Left lung (tissue), 10 donors: ENCODE measurements around the gene DHX15. TPM values are rescaled to one million over a fixed set of nuclear protein-coding genes. Genes with fewer than 3 reads are reported as not detected.

ENCODE experiments used
- ATAC-seq: fragments of 200-7000 bp; cut with Tn5 transposase; one replicate; pipeline ENCODE4 v1.9.1; 2020; ENCODE audit warnings: moderate library complexity
- DNase-seq, 4 donors: peaks; one replicate each; pipeline ENCODE4 v3.0.0-alpha.2; 2013 to 2020
- H3K27ac ChIP-seq, 2 donors: fragments of 200-600 bp; sonication (generic) in 1 of 2; one replicate each; pipeline versions ENCODE4 v1.5.0 to v1.8.0; 2020 to 2021
- H3K27me3 ChIP-seq, 2 donors: fragments of 200-600 bp; sonication (generic) in 1 of 2; one replicate each; pipeline versions ENCODE4 v1.5.0 to v1.8.0; 2020 to 2021
- H3K36me3 ChIP-seq, 2 donors: fragments of 200-600 bp; sonication (generic) in 1 of 2; one replicate each; pipeline versions ENCODE4 v1.5.0 to v1.8.0; 2020 to 2021
- H3K4me1 ChIP-seq, 2 donors: fragments of 200-600 bp; one replicate each; pipeline ENCODE4 v1.8.0; 2021
- H3K4me3 ChIP-seq, 2 donors: fragments of 200-600 bp; sonication (generic) in 1 of 2; one replicate each; pipeline versions ENCODE4 v1.5.0 to v1.8.0; 2020 to 2021; ENCODE audit warnings: mild to moderate bottlenecking in 1 of 2
- H3K9me3 ChIP-seq, 2 donors: fragments of 200-600 bp; sonication (generic) in 1 of 2; one replicate each; pipeline versions ENCODE4 v1.5.0 to v1.8.0; 2020 to 2021
- CTCF ChIP-seq, 2 donors: fragments of 200-600 bp; sonication (generic) in 1 of 2; IDR thresholded peaks; one replicate each; pipeline versions ENCODE4 v1.5.0 to v1.8.0; 2021; ENCODE audit warnings: antibody characterized with exemption in 2 of 2
- intact Hi-C, 2 donors: fragments of 100-400 bp; cut with DNase I; formaldehyde crosslinking; loops; one replicate each; pipeline versions ENCODE4 v1.11.2 to v1.14.2; 2022
- polyA plus RNA-seq, 6 donors: library from polyadenylated mRNA; unstranded; fragments of 120-200 nt; gene quantifications; one replicate each; pipeline ENCODE4 v1.2.1, GENCODE V29; 2013; ENCODE audit not compliant: insufficient read length in 6 of 6
- total RNA-seq, 2 donors: library from RNA; stranded (reverse); fragmentation: NEBNext Ultra II Directional; extraction: Animal tissue kit (Norgen Biotek cat#: 25700); gene quantifications; one replicate each; pipeline ENCODE4 v1.2.1, GENCODE V29; 2021
- donor health status: DM: no; HTN: yes; CAD: no.
- donor health status: DM: no; HTN: no; CAD: no.

The DHX15 gene
- total and polyA plus RNA-seq, 8 donors = 89.8 to 257 (median 218) TPM

GRCh38 chr4:24544208-24544988 is 40.0 kb downstream of the DHX15 start:
- H3K36me3 ChIP-seq = peaks cover 0 to 57% of the 10 kb centered on the region in 2 donors
- intact Hi-C loops = no loop called here
- no peaks in the 10 kb centered on the region for H3K9me3 ChIP-seq
- H3K4me3 ChIP-seq = no peak overlapping the region
- TF ChIP-seq CTCF (IDR thresholded peaks at IDR 0.05) = no peak
- H3K4me1 ChIP-seq = peaks cover 0 to 15% of the 10 kb centered on the region in 2 donors
- ATAC-seq (no peak), DNase-seq (no peak)
- H3K27ac ChIP-seq = no peak overlapping the region
- no peaks in the 10 kb centered on the region for H3K27me3 ChIP-seq

DNA sequence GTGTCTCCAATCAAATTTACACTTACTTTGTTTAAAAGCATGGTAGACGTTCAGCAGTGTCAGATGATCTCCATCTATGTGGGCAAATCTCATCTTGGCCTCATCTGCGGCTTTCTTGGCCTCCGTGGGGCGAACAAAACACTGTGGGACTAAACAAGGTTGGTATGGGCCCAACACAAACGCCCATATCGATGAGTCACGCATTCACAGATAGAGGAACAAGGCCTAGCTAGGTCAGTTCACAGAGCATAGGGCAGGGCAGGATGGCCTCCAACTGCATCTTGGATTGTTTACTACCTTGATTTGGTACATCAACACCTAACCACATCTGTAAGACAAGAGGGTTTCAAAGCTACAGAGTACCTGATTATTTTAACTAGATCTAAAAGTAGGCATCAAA is 47.3 kb downstream of the DHX15 start:
- Histone ChIP-seq H3K4me1 (peaks cover 0 to 8% of the 10 kb centered on the region in 2 donors), H3K36me3 (peaks cover 0 to 89% of the 10 kb centered on the region in 2 donors), H3K4me3 (no peak overlapping the region), H3K27me3 (no peaks in the 10 kb centered on the region), H3K27ac (no peak overlapping the region), H3K9me3 (no peaks in the 10 kb centered on the region)
- ATAC-seq (no peak), DNase-seq (no peak)
- intact Hi-C loops = no loop called here
- TF ChIP-seq CTCF (IDR thresholded peaks at IDR 0.05) = no peak

GRCh38 chr4:24535399-24535798 is 49.0 kb downstream of the DHX15 start:
- TF ChIP-seq CTCF (IDR thresholded peaks at IDR 0.05) = no peak
- intact Hi-C loops = no loop called here
- Histone ChIP-seq H3K27me3 (no peaks in the 10 kb centered on the region), H3K4me1 (peaks cover 0 to 8% of the 10 kb centered on the region in 2 donors), H3K4me3 (no peak overlapping the region), H3K27ac (no peak overlapping the region), H3K36me3 (peaks cover 0 to 89% of the 10 kb centered on the region in 2 donors), H3K9me3 (no peaks in the 10 kb centered on the region)
- no peak for ATAC-seq
- DNase-seq = no peak

- TF ChIP-seq CTCF (IDR thresholded peaks at IDR 0.05) = no peak
- H3K4me1 ChIP-seq = peaks cover 0 to 3% of the 10 kb centered on the region in 2 donors
- H3K4me3 ChIP-seq = no peak overlapping the region
- intact Hi-C loops = no loop called here
- no peak overlapping the region for H3K27ac ChIP-seq
- no peak for ATAC-seq
- DNase-seq = no peak
- H3K27me3 ChIP-seq = no peaks in the 10 kb centered on the region
- H3K9me3 ChIP-seq = no peaks in the 10 kb centered on the region
- H3K36me3 ChIP-seq = peaks cover 0 to 89% of the 10 kb centered on the region in 2 donors
These were observed 51.0 kb downstream of the DHX15 start for GRCh38 chr4:24533364-24533763.

- TF ChIP-seq CTCF (IDR thresholded peaks at IDR 0.05) = no peak
- intact Hi-C loops = no loop called here
- no peaks in the 10 kb centered on the region for H3K27me3 ChIP-seq
- no peak overlapping the region for H3K4me3 ChIP-seq
- H3K36me3 ChIP-seq = peaks cover 0 to 83% of the 10 kb centered on the region in 2 donors
- H3K27ac ChIP-seq = no peak overlapping the region
- DNase-seq (no peak), ATAC-seq (no peak)
- no peaks in the 10 kb centered on the region for H3K9me3 ChIP-seq
- no peaks in the 10 kb centered on the region for H3K4me1 ChIP-seq
These were observed 54.8 kb downstream of the DHX15 start for GRCh38 chr4:24529555-24529954.
